ENCODE measurements around the gene ANKS1A.
"Not testable (repeated sequence)": the region's sequence is repeated elsewhere in the genome, so short reads cannot be mapped to it uniquely, and the experiment has no call there.

The ANKS1A gene

GRCh38 chr6:34993213-34993612 is 104.2 kb downstream of the ANKS1A start:
- peaks cover 2% of the 10 kb centered on the region for H3K4me1 ChIP-seq (ENCODE audit: control insufficient read depth, insufficient read depth, low read length, poor library complexity, severe bottlenecking)
- no peaks in the 10 kb centered on the region for H3K9me3 ChIP-seq (ENCODE audit: control insufficient read depth, low read length)
- no peak overlapping the region for H3K4me3 ChIP-seq (ENCODE audit: extremely low read depth, insufficient read depth, low read length, poor library complexity, severe bottlenecking)
- 85 to 97% methylated on average over 2 to 3 of the region's 3 CpGs for WGBS, 2 experiments (ENCODE audit: insufficient coverage in 2 of 2)
- H3K36me3 ChIP-seq (ENCODE audit: control insufficient read depth, insufficient read depth, low read length), result peaks cover 41% of the 10 kb centered on the region
- no peak overlapping the region for H3K27ac ChIP-seq (ENCODE audit: low read depth, low read length, severe bottlenecking)

GRCh38 chr6:34994693-34995092 is 105.6 kb downstream of the ANKS1A start:
- 92 to 93% methylated on average over 7 of the region's 7 CpGs for WGBS, 2 experiments (ENCODE audit: insufficient coverage in 2 of 2)
- Histone ChIP-seq H3K36me3 (ENCODE audit: control insufficient read depth, insufficient read depth, low read length) (peaks cover 34% of the 10 kb centered on the region), H3K27ac (ENCODE audit: low read depth, low read length, severe bottlenecking) (no peak overlapping the region), H3K9me3 (ENCODE audit: control insufficient read depth, low read length) (no peaks in the 10 kb centered on the region), H3K4me3 (ENCODE audit: extremely low read depth, insufficient read depth, low read length, poor library complexity, severe bottlenecking) (no peak overlapping the region), H3K4me1 (ENCODE audit: control insufficient read depth, insufficient read depth, low read length, poor library complexity, severe bottlenecking) (peaks cover 5% of the 10 kb centered on the region)

DNA sequence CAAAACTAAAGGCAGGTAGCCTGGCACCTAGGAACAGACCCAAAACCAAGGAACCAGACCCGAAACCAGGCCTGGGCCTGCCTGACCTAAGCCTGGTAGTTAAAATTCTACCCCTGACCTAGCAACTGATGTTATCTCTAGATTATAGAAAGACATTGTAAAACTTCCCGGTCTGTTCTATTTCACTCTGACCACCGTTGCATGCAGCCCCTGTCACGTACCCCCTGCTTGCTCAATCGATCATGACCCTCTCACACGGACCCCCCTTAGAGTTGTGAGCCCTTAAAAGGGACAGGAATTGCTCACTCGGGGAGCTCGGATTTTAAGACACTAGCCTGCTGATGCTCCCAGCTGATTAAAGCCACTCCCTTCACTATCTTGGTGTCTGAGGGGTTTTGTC is 109.4 kb downstream of the ANKS1A start:
- WGBS, 2 experiments (ENCODE audit: insufficient coverage in 2 of 2), result 89 to 96% methylated on average over 5 to 7 of the region's 8 CpGs
- H3K4me3 ChIP-seq (ENCODE audit: extremely low read depth, insufficient read depth, low read length, poor library complexity, severe bottlenecking); H3K9me3 ChIP-seq (ENCODE audit: control insufficient read depth, low read length); H3K4me1 ChIP-seq (ENCODE audit: control insufficient read depth, insufficient read depth, low read length, poor library complexity, severe bottlenecking): not testable (repeated sequence)
- Histone ChIP-seq H3K36me3 (ENCODE audit: control insufficient read depth, insufficient read depth, low read length) (peaks cover 29% of the 10 kb centered on the region), H3K27ac (ENCODE audit: low read depth, low read length, severe bottlenecking) (peak overlapping the region; percentile 43)

DNA sequence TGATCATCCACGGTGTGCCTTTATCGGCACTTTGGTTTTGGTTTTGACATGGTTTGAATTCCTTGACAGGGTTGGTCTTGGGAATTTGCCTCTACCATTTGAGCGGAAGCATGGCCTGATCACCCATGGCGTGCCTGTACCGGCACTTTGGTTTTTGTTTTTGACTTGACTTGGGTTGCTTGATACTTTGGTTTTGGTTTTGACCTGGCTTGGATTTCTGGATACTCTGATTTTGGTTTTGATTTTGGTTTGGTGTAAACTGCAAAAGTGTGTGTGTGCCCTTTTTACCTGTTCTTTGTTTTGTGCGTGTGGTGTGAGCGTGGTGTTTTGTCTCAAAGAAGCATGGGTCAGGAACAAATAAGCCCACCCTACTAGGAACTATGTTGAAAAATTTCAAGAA is 110.1 kb downstream of the ANKS1A start:
- peak overlapping the region; percentile 43 for H3K27ac ChIP-seq (ENCODE audit: low read depth, low read length, severe bottlenecking)
- WGBS, 2 experiments (ENCODE audit: insufficient coverage in 2 of 2), result 100% methylated on average over 5 of the region's 7 CpGs

GRCh38 chr6:34999962-35000361 is 110.9 kb downstream of the ANKS1A start:
- not testable (repeated sequence) for H3K9me3 ChIP-seq (ENCODE audit: control insufficient read depth, low read length); H3K4me3 ChIP-seq (ENCODE audit: extremely low read depth, insufficient read depth, low read length, poor library complexity, severe bottlenecking); H3K4me1 ChIP-seq (ENCODE audit: control insufficient read depth, insufficient read depth, low read length, poor library complexity, severe bottlenecking); H3K27ac ChIP-seq (ENCODE audit: low read depth, low read length, severe bottlenecking)
- H3K36me3 ChIP-seq (ENCODE audit: control insufficient read depth, insufficient read depth, low read length), result peaks cover 14% of the 10 kb centered on the region
- WGBS, 2 experiments (ENCODE audit: insufficient coverage in 2 of 2), result no CpG with 5 or more reads among the region's 4 CpGs

More for the DNA sequence above, 110.1 kb downstream of the ANKS1A start:
- H3K9me3 ChIP-seq (ENCODE audit: control insufficient read depth, low read length); H3K4me3 ChIP-seq (ENCODE audit: extremely low read depth, insufficient read depth, low read length, poor library complexity, severe bottlenecking); H3K4me1 ChIP-seq (ENCODE audit: control insufficient read depth, insufficient read depth, low read length, poor library complexity, severe bottlenecking): not testable (repeated sequence)
- H3K36me3 ChIP-seq (ENCODE audit: control insufficient read depth, insufficient read depth, low read length), result peaks cover 22% of the 10 kb centered on the region

DNA sequence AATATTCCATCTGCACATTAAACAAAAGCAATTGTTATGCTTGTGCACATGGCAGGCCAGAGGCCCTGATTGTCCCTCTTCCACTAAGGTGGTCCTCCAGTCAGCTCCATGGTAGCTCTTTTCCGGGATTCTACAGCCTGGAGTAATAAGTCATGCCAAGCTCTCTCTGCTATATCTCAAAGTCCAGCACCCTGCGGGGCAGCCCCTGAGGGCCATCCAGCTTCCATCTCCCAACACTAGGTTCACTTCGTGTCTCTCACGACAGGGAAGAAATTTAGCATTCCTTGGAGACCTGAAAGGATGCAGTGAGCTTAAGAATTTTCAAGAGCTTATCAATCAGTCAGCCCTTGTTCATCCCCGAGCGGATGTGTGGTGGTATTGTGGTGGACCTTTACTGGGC is 112.3 kb downstream of the ANKS1A start:
- WGBS, 2 experiments (ENCODE audit: insufficient coverage in 2 of 2), result 100% methylated on average over 2 of the region's 6 CpGs; no CpG with 5 or more reads in 1 of the 2 experiments

GRCh38 chr6:35003886-35004530 is 115.0 kb downstream of the ANKS1A start:
- 40 to 43% methylated on average over 1 to 6 of the region's 12 CpGs for WGBS, 2 experiments (ENCODE audit: insufficient coverage in 2 of 2)
- H3K27ac ChIP-seq (ENCODE audit: low read depth, low read length, severe bottlenecking), result peak overlapping the region; percentile 53

More for the DNA sequence above, 112.3 kb downstream of the ANKS1A start:
- H3K4me1 ChIP-seq (ENCODE audit: control insufficient read depth, insufficient read depth, low read length, poor library complexity, severe bottlenecking); H3K9me3 ChIP-seq (ENCODE audit: control insufficient read depth, low read length); H3K27ac ChIP-seq (ENCODE audit: low read depth, low read length, severe bottlenecking); H3K4me3 ChIP-seq (ENCODE audit: extremely low read depth, insufficient read depth, low read length, poor library complexity, severe bottlenecking); H3K36me3 ChIP-seq (ENCODE audit: control insufficient read depth, insufficient read depth, low read length): not testable (repeated sequence)

GRCh38 chr6:35007016-35007415 is 118.0 kb downstream of the ANKS1A start:
- H3K4me1 ChIP-seq (ENCODE audit: control insufficient read depth, insufficient read depth, low read length, poor library complexity, severe bottlenecking), result peaks cover 21% of the 10 kb centered on the region
- peaks cover 5% of the 10 kb centered on the region for H3K36me3 ChIP-seq (ENCODE audit: control insufficient read depth, insufficient read depth, low read length)
- WGBS, 2 experiments (ENCODE audit: insufficient coverage in 2 of 2), result 80 to 93% methylated on average over 1 to 2 of the region's 2 CpGs
- no peak overlapping the region for H3K27ac ChIP-seq (ENCODE audit: low read depth, low read length, severe bottlenecking)
- H3K4me3 ChIP-seq (ENCODE audit: extremely low read depth, insufficient read depth, low read length, poor library complexity, severe bottlenecking), result no peak overlapping the region
- H3K9me3 ChIP-seq (ENCODE audit: control insufficient read depth, low read length), result no peaks in the 10 kb centered on the region

More at GRCh38 chr6:35003886-35004530, 115.0 kb downstream of the ANKS1A start:
- not testable (repeated sequence) for H3K4me3 ChIP-seq (ENCODE audit: extremely low read depth, insufficient read depth, low read length, poor library complexity, severe bottlenecking); H3K9me3 ChIP-seq (ENCODE audit: control insufficient read depth, low read length); H3K36me3 ChIP-seq (ENCODE audit: control insufficient read depth, insufficient read depth, low read length)
- peaks cover 11% of the 10 kb centered on the region for H3K4me1 ChIP-seq (ENCODE audit: control insufficient read depth, insufficient read depth, low read length, poor library complexity, severe bottlenecking)

DNA sequence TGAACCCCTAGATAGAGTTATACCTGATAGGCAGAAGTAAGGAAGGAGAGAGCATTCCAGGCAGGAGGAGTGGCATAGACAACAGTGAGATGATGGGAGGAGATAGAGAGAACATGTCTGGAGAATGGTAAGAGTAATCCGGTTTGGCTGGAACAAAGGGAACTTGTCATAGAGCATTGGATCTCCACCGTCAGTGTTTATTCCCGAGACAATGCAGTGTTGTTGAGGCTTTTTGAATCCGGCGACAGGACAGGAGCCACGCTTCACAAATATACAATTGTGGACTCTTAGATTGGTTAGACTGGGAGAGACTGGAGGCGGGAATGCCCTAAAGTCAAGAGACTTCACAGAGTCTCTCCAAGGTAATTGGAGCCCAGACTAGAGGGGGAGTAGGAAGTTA is 119.8 kb downstream of the ANKS1A start:
- Histone ChIP-seq H3K4me1 (ENCODE audit: control insufficient read depth, insufficient read depth, low read length, poor library complexity, severe bottlenecking) (peaks cover 21% of the 10 kb centered on the region), H3K9me3 (ENCODE audit: control insufficient read depth, low read length) (no peaks in the 10 kb centered on the region), H3K4me3 (ENCODE audit: extremely low read depth, insufficient read depth, low read length, poor library complexity, severe bottlenecking) (no peak overlapping the region), H3K27ac (ENCODE audit: low read depth, low read length, severe bottlenecking) (no peak overlapping the region), H3K36me3 (ENCODE audit: control insufficient read depth, insufficient read depth, low read length) (peaks cover 5% of the 10 kb centered on the region)
- 94 to 95% methylated on average over 7 of the region's 7 CpGs for WGBS, 2 experiments (ENCODE audit: insufficient coverage in 2 of 2)

DNA sequence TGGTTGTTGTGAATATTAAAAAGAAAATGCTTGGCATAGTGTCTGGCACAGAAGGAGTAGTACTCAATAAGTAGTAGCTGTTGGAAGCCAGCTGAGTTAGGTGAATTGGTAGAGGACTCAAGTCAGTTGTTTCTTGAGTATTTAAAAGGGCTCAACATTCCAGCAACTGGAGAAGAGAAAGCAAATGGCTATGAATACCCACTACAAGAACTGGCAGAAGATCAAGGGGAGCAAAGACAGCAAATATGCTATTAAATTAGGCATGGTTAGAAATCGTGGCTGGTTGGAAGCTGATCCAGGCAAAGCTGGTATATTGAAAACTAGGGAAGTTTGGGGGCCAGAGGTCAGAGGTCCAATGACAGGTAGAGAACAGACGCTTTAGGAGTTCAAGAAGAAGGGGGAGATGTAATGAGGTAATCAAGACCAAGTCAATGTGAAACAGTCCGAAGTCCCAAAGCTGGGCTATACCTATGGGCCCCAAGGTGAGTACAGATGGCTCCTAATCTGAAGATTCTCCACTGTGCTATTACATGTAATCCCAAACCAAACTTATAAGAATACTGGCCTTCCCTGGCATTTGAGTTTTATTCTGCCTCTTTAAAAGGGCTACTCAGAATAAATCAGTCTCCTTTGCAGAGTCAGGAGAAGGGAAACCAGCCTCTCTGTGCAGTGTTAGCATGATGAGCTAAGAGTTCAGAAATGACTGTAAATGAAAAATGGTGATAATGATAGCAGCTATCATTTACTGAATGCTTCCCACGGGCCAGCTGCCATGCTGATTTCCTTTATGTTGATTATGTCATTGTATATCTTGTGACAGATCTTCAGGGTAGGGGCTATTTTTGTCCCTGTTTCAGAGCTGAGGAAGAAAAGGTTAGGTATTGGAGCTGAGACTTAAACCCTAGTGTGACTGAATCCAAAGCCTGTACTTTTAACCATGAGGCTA is 122.3 kb downstream of the ANKS1A start:
- no peak overlapping the region for H3K4me3 ChIP-seq (ENCODE audit: extremely low read depth, insufficient read depth, low read length, poor library complexity, severe bottlenecking)
- peak overlapping the region; percentile 6 for H3K27ac ChIP-seq (ENCODE audit: low read depth, low read length, severe bottlenecking)
- peaks cover 2% of the 10 kb centered on the region for H3K36me3 ChIP-seq (ENCODE audit: control insufficient read depth, insufficient read depth, low read length)
- 60% methylated on average over 3 of the region's 4 CpGs for WGBS, 2 experiments (ENCODE audit: insufficient coverage in 2 of 2)
- peaks cover 32% of the 10 kb centered on the region for H3K4me1 ChIP-seq (ENCODE audit: control insufficient read depth, insufficient read depth, low read length, poor library complexity, severe bottlenecking)
- H3K9me3 ChIP-seq (ENCODE audit: control insufficient read depth, low read length), result no peaks in the 10 kb centered on the region

- H3K36me3 ChIP-seq (ENCODE audit: control insufficient read depth, insufficient read depth, low read length), result peaks cover 13% of the 10 kb centered on the region
- peaks cover 45% of the 10 kb centered on the region for H3K4me1 ChIP-seq (ENCODE audit: control insufficient read depth, insufficient read depth, low read length, poor library complexity, severe bottlenecking)
- H3K4me3 ChIP-seq (ENCODE audit: extremely low read depth, insufficient read depth, low read length, poor library complexity, severe bottlenecking), result no peak overlapping the region
- H3K9me3 ChIP-seq (ENCODE audit: control insufficient read depth, low read length), result no peaks in the 10 kb centered on the region
- WGBS, 2 experiments (ENCODE audit: insufficient coverage in 2 of 2), result 100% methylated on average over 2 of the region's 6 CpGs
- H3K27ac ChIP-seq (ENCODE audit: low read depth, low read length, severe bottlenecking), result no peak overlapping the region
These were observed 124.6 kb downstream of the ANKS1A start for GRCh38 chr6:35013701-35014100.
